Stimulated activated CD4-positive, alpha-beta T cell treated with anti-CD3 and anti-CD28 coated beads, TNF-alpha, amount 100 ng/mL, for 48 hours (primary cell): Measurements from ENCODE around the gene UBE2J2.
"Not testable (repeated sequence)": the region's sequence is repeated elsewhere in the genome, so short reads cannot be mapped to it uniquely, and the experiment has no call there.

Experiments used
- DNase-seq, 3 donors: peaks; one replicate each; pipeline ENCODE4 v3.0.0-alpha.2; 2020; ENCODE audit warnings: low read depth in 3 of 3

Gene UBE2J2

DNA sequence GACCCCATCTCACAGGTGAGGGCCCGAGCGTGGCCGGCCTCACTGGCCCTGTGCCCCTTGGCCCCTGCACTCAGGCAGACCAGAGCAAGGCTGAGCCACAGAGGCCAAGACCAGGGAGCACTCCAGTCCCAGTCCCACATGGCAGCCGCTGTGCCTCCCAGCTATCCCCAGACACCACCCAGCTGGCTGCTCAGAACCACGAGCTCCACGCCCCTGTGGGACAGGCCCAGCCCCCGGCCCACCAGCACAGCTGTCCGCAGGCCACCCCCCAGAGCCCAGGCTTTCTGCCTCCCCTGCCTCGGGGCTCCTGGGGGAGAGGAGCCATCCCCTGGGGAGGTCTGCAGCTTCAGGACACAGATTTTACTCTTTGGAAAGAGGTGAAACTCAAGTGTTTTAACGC lies 18.0 kb downstream of the UBE2J2 start:
- DNase-seq = no peak

DNA sequence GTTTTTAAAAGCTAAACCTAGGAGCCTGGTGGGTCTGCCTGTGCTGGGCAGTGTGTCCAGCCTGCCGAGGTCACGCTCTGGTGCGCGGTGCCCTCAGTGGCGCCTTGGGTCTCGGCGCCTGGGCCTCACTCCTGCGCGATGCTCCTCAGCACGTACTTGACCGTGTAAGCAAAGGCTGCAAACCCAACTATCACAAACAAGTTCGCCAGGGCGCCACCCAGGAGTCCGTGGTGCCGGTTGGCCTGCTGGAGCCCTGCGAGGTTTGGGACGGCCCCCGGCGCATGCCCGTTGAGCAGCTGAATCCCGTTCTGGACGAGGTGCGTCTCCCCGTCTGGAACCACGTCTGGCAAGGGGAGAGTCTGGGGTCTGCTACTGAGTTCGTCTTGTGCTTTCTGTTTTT lies 18.6 kb downstream of the UBE2J2 start:
- DNase-seq = no peak

DNA sequence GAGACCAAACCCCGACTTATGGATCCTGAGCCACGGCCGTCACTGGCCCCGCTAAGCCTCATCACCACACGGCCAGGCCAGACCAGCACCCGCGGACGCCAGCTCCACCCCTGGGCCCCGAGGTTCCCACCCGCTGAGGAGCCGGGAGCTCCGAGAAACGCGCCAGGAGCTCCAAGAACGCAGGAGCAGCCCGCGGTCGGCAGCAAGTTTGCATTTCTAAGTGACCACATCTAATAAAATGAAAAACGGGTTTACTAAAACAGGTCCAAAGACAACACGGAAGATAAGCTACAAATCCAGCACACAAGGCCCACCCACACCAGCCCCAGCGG lies 19.0 kb downstream of the UBE2J2 start:
- no peak for DNase-seq

GRCh38 chr1:1253972-1254666 lies 19.5 kb downstream of the UBE2J2 start:
- no peak for DNase-seq

DNA sequence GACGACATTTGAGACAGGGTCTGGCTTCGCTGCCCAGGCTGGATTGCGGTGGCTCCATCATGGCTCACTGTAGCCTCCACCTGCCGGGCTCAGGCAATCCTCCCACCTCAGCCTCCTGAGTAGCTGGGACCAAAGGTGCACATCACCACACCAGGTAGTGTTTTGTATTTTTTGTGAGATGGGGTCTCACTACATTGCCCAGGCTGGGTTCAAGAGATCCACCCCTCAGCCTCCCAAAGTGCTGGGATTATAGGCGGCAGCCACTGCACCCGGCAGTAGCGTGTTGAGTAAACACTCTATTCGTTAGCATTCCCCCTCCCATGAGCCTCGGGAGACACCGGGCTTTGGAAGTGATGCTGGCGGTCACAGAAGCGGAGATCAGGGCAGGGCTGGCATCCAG lies 20.3 kb downstream of the UBE2J2 start:
- DNase-seq = no peak

- DNase-seq = peak; percentile 29 to 56 (median 46)
Measured at GRCh38 chr1:1250786-1251284, 22.8 kb downstream of the UBE2J2 start.

- DNase-seq = not testable (repeated sequence)
Measured at GRCh38 chr1:1248009-1248913, 25.4 kb downstream of the UBE2J2 start.

DNA sequence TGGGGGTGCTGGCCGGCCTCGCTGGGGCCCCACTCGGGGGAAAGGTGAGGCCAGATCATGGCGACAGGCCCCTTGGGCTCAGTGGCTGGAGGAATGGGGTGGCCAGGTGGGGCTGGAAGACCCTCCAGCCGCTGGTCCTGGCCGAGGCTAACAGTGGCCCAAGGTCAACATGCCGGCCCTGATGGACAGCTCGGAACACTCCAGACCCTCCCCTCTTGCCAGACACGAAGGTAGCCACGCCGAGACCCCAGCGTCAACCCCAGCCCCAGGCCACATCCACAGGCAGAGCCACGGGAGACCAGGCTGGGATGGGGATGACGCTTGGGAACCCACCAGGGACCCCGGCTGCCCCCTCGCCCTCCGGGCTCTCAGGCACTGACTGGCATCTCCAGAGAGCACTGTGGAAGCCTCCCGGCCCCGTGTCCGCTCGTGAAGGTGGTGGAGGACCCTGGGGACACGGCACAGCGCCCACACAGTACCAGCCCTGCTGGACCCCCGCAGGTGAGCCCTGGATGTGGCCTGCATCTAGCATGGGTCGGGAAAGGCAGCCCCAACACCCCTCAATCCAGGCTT lies 26.2 kb downstream of the UBE2J2 start:
- no peak for DNase-seq

- DNase-seq = no peak
Measured at GRCh38 chr1:1246577-1247340, 26.9 kb downstream of the UBE2J2 start, which contains the start of gene C1QTNF12. Gene C1QTNF12, minus strand, starts transcription at chr1:1246722. Its CDS starts 32 bp downstream, at chr1:1246690.

DNA sequence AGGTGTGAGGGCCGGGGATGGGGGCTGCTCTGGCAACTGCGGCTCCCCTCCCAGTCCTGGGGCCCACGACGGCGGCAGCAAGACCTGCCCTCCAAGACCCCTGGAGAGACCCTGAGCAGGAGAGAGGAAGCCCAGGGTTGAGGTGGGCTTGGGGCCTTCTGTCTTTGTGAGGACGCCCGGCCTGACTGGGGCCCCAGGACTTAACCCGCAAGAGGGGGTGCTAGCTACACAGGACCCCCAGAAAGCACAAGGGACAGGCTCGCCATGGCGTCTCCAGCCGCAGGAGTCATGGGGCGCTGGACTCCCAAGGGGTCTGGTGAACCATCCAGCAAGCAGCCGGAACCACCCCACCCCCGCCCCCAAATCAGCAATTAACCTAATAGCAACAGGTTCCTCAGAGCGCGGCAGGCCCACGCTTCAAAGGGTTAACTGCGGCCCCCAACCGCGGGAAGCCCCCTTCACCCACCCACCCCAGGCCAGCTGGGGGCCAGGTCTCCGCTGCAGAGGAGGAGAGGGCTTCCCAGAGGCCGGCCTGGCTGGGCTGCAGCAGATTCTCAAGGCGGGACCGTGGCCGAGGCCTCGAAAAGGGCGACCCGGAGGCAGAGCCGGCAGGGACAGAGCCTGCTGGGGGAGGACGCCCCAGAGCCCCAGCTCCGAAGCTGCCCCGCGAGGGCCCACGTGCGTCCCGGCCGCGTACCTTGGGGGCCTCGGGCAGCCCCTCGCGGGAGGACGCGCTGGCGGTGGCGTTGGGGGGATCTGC lies 27.7 kb downstream of the UBE2J2 start:
- DNase-seq = no peak

DNA sequence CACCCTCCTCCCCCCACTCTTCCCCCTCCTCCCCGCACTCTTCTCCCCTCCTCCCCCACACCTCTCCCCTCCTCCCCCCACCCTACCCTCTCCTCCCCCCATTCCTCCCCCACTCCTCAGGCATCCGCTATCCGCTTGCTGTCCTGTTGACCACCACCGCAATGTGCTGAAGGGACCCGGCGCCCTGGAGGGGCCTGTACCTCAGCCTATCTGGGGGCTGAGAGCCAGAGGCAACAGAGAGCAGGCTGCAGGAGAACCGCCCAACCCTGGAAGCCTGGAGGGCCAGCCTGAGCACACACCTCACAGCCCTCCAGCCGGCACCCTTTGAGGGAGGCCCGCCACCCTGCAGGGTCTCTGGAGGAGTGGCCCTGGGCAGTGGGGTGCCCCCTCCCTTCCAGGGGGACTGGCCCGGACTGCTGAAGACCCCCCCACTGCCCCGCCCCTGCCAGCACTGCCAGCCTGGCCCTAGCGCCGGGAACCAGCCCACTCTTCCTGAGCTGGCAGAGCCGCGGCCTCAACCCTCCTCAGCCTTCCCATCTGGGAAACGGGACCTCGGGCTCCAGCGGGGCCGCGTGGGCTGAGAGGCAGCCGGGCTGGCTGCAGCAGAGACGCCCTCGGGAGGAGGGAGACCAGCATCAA lies 28.4 kb downstream of the UBE2J2 start:
- no peak for DNase-seq

DNA sequence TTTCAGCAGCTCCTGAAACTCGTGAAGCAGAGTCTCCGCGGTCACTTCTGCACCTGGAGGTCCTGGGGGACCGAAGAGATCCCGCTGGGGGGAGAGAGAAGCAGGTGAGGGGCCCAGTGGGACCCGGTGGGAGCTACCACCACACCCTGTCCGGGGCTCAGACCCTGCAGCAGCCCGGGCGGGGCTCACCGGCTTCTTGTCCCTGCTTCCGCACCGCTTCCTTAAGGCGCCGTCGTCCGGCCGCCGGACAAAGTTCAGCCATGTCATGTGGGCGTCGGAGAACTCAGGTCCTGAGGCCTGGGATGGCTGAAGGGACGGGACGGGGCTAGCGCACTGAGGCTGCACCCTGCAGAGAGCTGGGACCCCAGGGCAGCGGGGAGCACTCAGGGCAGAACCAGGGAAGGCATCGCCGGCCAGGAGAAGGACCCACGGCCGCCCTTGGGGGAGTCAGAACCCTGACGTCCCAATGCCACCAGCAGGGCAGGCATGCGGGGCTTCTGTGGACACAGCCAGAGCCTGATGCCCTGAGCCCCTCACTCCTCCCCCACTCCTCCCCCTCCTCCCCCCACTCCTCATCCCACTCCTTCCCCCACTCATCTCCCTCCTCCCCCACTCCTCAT lies 29.4 kb downstream of the UBE2J2 start:
- DNase-seq = no peak

DNA sequence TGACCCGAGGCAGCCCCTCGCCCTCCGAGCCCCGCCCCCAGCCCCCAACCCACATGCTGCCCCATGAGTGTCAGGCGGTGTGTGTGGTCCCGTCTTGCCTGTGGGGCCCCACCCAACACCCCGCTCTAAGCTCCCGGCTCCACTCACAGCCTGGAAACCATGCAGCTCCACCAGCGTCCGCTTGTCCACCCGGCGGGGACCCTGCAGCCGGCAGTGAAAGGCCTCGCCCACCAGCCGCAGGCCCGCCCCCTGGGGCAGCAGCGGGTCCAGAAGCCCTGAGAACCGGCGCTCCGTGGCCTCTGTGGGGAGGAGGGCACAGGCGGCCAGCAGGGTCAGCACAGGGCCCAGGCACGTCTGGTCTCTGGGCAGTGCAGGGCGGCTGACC lies 29.9 kb downstream of the UBE2J2 start:
- no peak for DNase-seq

GRCh38 chr1:1243266-1243660 lies 30.4 kb downstream of the UBE2J2 start:
- DNase-seq = no peak

DNA sequence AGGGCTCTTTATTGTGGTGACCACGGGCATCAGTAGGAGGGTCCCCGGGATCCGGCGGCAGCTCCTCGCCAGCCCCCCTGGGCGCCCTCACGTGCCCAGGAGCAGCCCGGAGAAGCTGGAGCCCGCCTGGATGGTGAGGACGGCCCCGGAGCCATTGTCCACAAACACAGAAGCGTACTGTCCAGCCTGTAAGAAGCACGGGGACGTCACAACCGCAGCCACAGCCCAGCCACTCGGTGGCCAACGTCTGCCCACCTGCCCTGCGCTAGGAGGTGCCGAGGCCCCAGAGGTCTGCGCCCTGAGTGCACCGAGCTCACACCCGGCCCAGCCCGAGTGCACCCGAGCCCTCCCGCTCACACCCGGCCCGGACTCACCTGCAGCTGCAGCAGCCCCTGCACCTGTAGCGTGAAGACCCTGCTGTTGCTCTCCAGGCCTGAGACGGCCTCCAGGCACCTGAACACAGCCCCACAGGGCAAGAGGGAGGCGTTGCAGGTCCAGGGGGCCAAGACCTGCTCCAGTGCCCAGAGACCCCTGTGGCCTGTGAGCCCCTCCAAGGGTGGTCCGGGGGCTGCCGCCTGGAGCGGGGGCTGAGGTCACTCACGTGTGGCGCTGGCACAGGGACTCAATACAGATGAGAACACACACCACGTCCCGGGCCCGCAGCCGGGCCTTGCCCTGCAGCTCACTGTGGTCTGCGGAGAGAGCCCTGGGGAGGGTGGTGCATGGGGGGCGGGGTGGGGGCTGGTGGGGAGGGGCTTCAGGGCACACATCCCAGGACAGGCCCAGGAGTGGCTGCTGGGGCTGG lies 31.0 kb downstream of the UBE2J2 start:
- DNase-seq = no peak

DNA sequence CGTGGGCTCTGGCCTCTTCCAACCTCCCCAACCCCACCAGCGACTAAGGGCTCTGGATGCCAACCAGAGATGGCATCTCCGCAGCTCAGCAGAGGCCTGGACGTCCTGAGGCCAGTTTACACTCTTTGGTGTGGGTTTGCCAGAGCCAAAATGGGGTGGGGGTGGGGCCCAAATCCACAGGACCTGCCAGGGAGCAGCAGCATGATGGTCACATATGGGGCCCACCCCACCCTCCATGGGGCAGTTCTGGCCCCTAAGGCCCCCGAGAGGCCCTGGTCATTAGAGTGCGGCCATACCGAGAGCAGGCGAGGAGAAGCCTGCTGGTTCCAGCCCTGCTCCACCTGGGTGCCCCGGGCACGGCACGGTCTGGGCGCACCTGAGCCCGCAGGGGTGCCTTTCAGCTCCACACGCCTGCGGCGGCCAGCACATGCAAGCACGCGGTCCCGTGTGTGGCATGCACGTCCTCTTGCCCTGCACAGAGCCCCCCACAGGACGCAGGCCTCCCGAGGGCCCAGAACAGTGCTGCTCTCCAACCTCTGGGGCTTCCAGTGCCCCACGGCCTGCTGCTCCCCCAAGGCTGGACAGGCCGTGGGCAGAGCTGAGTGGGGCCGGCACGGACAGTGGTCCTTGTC lies 31.9 kb downstream of the UBE2J2 start:
- DNase-seq = no peak

DNA sequence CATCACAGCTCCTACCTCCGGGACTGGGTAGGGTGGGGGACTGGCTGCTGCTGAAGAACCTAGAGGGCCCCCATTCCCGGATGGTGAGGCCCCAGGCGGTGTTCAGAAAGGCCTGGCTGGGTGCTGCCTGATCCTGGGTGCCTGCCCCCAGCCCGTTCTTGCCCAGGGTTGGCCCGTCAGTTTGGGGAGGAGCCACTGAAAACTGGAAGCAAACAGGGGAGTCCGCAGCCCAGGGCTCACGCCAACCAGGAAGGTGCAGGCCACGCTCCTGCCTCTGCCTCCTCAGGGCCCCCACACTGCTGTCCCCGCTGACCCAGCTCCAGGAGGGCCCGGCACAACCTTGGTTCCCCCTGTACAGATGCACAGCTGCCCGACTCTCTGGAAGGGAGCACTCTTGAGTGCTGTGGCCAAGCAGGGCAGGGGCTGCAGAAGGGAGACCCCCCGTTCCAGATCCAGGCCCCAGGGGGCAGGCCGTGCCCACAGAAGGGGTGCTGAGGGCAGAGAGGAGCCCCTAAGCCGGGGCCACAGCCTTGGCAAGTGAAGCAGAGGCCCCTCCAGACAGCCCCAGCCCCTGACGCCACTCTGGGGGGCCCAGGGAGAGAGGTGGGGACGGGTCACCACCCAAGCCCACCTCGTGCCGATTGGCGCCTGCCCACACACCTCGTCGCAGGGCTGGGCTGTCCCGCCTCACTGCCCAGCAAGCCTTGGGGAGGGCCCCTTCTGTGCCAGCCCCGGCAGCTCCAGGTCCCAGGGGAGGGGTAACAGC lies 32.6 kb downstream of the UBE2J2 start:
- DNase-seq = no peak

GRCh38 chr1:1240348-1240732 lies 33.3 kb downstream of the UBE2J2 start:
- no peak for DNase-seq
